ENCODE measurements around the gene NSMF. TPM values are rescaled to one million over a fixed set of nuclear protein-coding genes. Genes with fewer than 3 reads are reported as not detected.

The NSMF gene
- total and polyA plus RNA-seq, 2 experiments from 2014 or later: 20.3 to 103 TPM

DNA sequence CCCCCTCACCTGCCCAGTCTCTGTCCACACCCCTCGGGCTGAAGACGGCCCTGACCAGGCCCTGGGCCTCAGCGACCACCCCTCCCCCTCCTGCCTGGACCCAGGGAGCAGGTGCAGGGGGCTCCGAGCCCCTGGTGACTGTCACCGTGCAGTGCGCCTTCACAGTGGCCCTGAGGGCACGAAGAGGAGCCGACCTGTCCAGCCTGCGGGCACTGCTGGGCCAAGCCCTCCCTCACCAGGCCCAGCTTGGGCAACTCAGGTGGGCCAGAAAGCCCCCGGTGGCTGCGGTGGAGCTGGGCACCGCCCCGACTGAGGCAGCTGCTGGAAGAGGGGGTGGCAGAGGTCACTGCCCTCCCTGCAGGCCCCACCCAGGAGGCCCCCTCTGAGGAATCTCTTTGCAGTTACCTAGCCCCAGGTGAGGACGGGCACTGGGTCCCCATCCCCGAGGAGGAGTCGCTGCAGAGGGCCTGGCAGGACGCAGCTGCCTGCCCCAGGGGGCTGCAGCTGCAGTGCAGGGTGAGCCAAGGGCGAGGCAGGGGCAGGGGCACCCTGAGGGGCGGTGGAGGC is 25.7 kb downstream of the NSMF start:
- Histone ChIP-seq H3K27ac (ENCODE audit: low read depth) (no peak overlapping the region), H2AFZ (no peak overlapping the region), H3K27me3 (ENCODE audit: insufficient read depth) (no peaks in the 10 kb centered on the region), H3K36me3 (ENCODE audit: insufficient read depth) (no peaks in the 10 kb centered on the region), H4K20me1 (replicated peaks; ENCODE audit: insufficient read depth) (no peaks in the 10 kb centered on the region), H3K9me2 (ENCODE audit: insufficient read depth) (no peaks in the 10 kb centered on the region), H3K79me2 (replicated peaks; ENCODE audit: insufficient read depth) (no peaks in the 10 kb centered on the region), H3K4me2 (no peak overlapping the region), H3F3A (replicated peaks; ENCODE audit: low read depth) (no peaks in the 10 kb centered on the region), H3K4me3 (no peak overlapping the region), H3K4me1 (ENCODE audit: insufficient read depth) (no peaks in the 10 kb centered on the region)
- no peaks in the 10 kb centered on the region for H3K9me3 Mint-ChIP-seq
- ATAC-seq (no peak), DNase-seq (ENCODE audit: low spot score) (no peak)
- H3K27ac Mint-ChIP-seq: no peak overlapping the region
- TF ChIP-seq, protein P1, sequence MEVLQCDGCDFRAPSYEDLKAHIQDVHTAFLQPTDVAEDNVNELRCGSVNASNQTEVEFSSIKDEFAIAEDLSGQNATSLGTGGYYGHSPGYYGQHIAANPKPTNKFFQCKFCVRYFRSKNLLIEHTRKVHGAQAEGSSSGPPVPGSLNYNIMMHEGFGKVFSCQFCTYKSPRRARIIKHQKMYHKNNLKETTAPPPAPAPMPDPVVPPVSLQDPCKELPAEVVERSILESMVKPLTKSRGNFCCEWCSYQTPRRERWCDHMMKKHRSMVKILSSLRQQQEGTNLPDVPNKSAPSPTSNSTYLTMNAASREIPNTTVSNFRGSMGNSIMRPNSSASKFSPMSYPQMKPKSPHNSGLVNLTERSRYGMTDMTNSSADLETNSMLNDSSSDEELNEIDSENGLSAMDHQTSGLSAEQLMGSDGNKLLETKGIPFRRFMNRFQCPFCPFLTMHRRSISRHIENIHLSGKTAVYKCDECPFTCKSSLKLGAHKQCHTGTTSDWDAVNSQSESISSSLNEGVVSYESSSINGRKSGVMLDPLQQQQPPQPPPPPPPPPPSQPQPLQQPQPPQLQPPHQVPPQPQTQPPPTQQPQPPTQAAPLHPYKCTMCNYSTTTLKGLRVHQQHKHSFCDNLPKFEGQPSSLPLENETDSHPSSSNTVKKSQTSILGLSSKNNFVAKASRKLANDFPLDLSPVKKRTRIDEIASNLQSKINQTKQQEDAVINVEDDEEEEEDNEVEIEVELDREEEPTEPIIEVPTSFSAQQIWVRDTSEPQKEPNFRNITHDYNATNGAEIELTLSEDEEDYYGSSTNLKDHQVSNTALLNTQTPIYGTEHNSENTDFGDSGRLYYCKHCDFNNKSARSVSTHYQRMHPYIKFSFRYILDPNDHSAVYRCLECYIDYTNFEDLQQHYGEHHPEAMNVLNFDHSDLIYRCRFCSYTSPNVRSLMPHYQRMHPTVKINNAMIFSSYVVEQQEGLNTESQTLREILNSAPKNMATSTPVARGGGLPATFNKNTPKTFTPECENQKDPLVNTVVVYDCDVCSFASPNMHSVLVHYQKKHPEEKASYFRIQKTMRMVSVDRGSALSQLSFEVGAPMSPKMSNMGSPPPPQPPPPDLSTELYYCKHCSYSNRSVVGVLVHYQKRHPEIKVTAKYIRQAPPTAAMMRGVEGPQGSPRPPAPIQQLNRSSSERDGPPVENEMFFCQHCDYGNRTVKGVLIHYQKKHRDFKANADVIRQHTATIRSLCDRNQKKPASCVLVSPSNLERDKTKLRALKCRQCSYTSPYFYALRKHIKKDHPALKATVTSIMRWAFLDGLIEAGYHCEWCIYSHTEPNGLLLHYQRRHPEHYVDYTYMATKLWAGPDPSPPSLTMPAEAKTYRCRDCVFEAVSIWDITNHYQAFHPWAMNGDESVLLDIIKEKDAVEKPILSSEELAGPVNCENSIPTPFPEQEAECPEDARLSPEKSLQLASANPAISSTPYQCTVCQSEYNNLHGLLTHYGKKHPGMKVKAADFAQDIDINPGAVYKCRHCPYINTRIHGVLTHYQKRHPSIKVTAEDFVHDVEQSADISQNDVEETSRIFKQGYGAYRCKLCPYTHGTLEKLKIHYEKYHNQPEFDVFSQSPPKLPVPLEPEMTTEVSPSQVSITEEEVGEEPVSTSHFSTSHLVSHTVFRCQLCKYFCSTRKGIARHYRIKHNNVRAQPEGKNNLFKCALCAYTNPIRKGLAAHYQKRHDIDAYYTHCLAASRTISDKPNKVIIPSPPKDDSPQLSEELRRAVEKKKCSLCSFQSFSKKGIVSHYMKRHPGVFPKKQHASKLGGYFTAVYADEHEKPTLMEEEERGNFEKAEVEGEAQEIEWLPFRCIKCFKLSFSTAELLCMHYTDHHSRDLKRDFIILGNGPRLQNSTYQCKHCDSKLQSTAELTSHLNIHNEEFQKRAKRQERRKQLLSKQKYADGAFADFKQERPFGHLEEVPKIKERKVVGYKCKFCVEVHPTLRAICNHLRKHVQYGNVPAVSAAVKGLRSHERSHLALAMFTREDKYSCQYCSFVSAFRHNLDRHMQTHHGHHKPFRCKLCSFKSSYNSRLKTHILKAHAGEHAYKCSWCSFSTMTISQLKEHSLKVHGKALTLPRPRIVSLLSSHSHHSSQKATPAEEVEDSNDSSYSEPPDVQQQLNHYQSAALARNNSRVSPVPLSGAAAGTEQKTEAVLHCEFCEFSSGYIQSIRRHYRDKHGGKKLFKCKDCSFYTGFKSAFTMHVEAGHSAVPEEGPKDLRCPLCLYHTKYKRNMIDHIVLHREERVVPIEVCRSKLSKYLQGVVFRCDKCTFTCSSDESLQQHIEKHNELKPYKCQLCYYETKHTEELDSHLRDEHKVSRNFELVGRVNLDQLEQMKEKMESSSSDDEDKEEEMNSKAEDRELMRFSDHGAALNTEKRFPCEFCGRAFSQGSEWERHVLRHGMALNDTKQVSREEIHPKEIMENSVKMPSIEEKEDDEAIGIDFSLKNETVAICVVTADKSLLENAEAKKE (CRISPR knock-in tag; IDR thresholded peaks at IDR 0.05): no peak
- TF ChIP-seq STAT1 (IDR thresholded peaks at IDR 0.05; ENCODE audit: unreplicated experiment): no peak
- no peak for TF ChIP-seq JUNB (IDR thresholded peaks at IDR 0.05; ENCODE audit: unreplicated experiment)
- TF ChIP-seq EZH2 (IDR thresholded peaks at IDR 0.05; ENCODE audit: low read depth, unreplicated experiment): no peak
- no peak for TF ChIP-seq CREB1 (CRISPR knock-in tag; IDR thresholded peaks at IDR 0.05; ENCODE audit: low read depth)
- TF ChIP-seq, protein P2, sequence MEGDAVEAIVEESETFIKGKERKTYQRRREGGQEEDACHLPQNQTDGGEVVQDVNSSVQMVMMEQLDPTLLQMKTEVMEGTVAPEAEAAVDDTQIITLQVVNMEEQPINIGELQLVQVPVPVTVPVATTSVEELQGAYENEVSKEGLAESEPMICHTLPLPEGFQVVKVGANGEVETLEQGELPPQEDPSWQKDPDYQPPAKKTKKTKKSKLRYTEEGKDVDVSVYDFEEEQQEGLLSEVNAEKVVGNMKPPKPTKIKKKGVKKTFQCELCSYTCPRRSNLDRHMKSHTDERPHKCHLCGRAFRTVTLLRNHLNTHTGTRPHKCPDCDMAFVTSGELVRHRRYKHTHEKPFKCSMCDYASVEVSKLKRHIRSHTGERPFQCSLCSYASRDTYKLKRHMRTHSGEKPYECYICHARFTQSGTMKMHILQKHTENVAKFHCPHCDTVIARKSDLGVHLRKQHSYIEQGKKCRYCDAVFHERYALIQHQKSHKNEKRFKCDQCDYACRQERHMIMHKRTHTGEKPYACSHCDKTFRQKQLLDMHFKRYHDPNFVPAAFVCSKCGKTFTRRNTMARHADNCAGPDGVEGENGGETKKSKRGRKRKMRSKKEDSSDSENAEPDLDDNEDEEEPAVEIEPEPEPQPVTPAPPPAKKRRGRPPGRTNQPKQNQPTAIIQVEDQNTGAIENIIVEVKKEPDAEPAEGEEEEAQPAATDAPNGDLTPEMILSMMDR (conservative IDR thresholded peaks at IDR 0.05; ENCODE audit: low read depth in 2 of 2): no peak
- TF ChIP-seq EZH2phosphoT487 (IDR thresholded peaks at IDR 0.05; ENCODE audit: unreplicated experiment): no peak
- no peaks in the 10 kb centered on the region for H3K27me3 Mint-ChIP-seq (ENCODE audit: insufficient read depth, low read depth, poor library complexity)
- no peaks in the 10 kb centered on the region for H3K4me1 Mint-ChIP-seq
- H3K4me3 Mint-ChIP-seq: no peak overlapping the region
- H3K36me3 Mint-ChIP-seq (ENCODE audit: low read depth): no peaks in the 10 kb centered on the region
